ENCODE data around the gene C5orf58. TPM values are rescaled to one million over a fixed set of nuclear protein-coding genes. Genes with fewer than 3 reads are reported as not detected.
A peak's percentile ranks its signal among the peaks of the same experiment; 100 is the strongest.

Gene C5orf58
- total and polyA plus RNA-seq, 4 experiments from 2014 or later: 2.4 TPM; not detected in 3

- Histone ChIP-seq H3K4me1 (ENCODE audit: insufficient read depth, low read length) (peaks cover 99% of the 10 kb centered on the region), H3K9me3 (ENCODE audit: control insufficient read depth in 1 of 2, low read length in 2 of 2) (no peaks in the 10 kb centered on the region), H3K27me3 (ENCODE audit: insufficient read depth, low read length) (no peaks in the 10 kb centered on the region), H3K27ac (ENCODE audit: low read depth, low read length) (peak overlapping the region; percentile 49), H3K4me3 (ENCODE audit: low read length in 2 of 2) (no peak overlapping the region), H3K36me3 (ENCODE audit: insufficient read depth, low read length) (peaks cover 76% of the 10 kb centered on the region)
- Mint-ChIP-seq H3K4me3 (peak overlapping the region in 4 of 8 donors; percentile 66 to 83 (median 70)), H3K36me3 (peaks cover 85 to 99% of the 10 kb centered on the region in 2 donors), H3K9me3 (no peaks in the 10 kb centered on the region), H3K4me1 (peaks cover 90 to 100% (median 96%) of the 10 kb centered on the region in 4 donors), H3K27me3 (no peaks in the 10 kb centered on the region), H3K27ac (peak overlapping the region; percentile 86 to 100 (median 92))
- intact Hi-C loops (cut with micrococcal nuclease): no loop called here
- ChIA-PET POLR2A (ENCODE audit: partially characterized antibody) (interaction anchor here (3.8 to 32.1 kb wide), 4 partner anchors 7 to 44 kb away, joined by 18 to 1265 read pairs (median 964); partner anchors contain the start of gene LCP2), CTCF (ENCODE audit: partially characterized antibody) (interaction anchor here (1.0 to 19.2 kb wide), 6 partner anchors 9 to 52 kb away, joined by 4 to 384 read pairs (median 20); partner anchors contain the start of gene LCP2)
- DNase-seq: no peak
Measured at GRCh38 chr5:170286386-170286925, 53.7 kb downstream of the C5orf58 start.

DNA sequence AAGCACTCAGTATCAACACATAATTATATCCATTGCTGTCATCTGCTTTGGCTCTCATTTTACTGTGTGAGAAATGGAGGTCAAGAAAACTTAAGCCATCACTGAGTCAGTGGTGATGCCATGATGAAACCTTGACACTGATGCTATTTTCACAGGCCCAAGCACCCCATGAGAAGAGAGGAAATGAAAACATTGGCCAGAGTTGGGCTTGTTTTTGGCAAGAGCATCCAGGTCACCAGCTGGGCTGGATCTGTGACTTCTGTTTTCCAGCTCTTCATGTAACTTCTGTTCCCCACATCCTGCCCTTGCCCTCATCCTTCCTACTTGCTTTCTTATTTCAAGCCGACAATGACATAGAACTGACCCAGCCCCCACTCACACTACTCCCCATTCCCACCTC is 54.7 kb downstream of the C5orf58 start:
- Histone ChIP-seq H3K27me3 (ENCODE audit: insufficient read depth, low read length) (no peaks in the 10 kb centered on the region), H3K4me3 (ENCODE audit: low read length in 2 of 2) (no peak overlapping the region), H3K27ac (ENCODE audit: low read depth, low read length) (peak overlapping the region; percentile 49), H3K9me3 (ENCODE audit: control insufficient read depth in 1 of 2, low read length in 2 of 2) (no peaks in the 10 kb centered on the region), H3K4me1 (ENCODE audit: insufficient read depth, low read length) (peaks cover 99% of the 10 kb centered on the region), H3K36me3 (ENCODE audit: insufficient read depth, low read length) (peaks cover 83% of the 10 kb centered on the region)
- Mint-ChIP-seq H3K4me1 (peaks cover 91 to 100% (median 96%) of the 10 kb centered on the region in 4 donors), H3K9me3 (no peaks in the 10 kb centered on the region), H3K27me3 (no peaks in the 10 kb centered on the region), H3K36me3 (peaks cover 89 to 99% of the 10 kb centered on the region in 2 donors), H3K27ac (peak overlapping the region; percentile 80 to 100 (median 90)), H3K4me3 (peak overlapping the region in 7 of 8 donors; percentile 22 to 99 (median 73))
- intact Hi-C loops (cut with micrococcal nuclease): loop anchor here (1.0 kb wide), 1 partner anchor 8 kb away; no protein-coding TSS in a partner anchor
- CTCF ChIA-PET (ENCODE audit: partially characterized antibody): interaction anchor here (1.4 to 19.2 kb wide), 7 partner anchors 10 to 51 kb away, joined by 3 to 384 read pairs (median 18); partner anchors contain the start of gene LCP2
- DNase-seq: no peak
- POLR2A ChIA-PET (ENCODE audit: partially characterized antibody): interaction anchor here (0.9 to 32.1 kb wide), 6 partner anchors 8 to 52 kb away, joined by 3 to 1265 read pairs (median 341); partner anchors contain the start of gene LCP2

- H3K4me3 Mint-ChIP-seq: peak overlapping the region in 7 of 8 donors; percentile 9 to 99 (median 68)
- peaks cover 92 to 99% of the 10 kb centered on the region in 2 donors for H3K36me3 Mint-ChIP-seq
- Histone ChIP-seq H3K36me3 (ENCODE audit: insufficient read depth, low read length) (peaks cover 83% of the 10 kb centered on the region), H3K4me1 (ENCODE audit: insufficient read depth, low read length) (peaks cover 99% of the 10 kb centered on the region), H3K4me3 (ENCODE audit: low read length in 2 of 2) (peak overlapping the region in 1 of 2 donors; percentile 12), H3K27me3 (ENCODE audit: insufficient read depth, low read length) (no peaks in the 10 kb centered on the region), H3K27ac (ENCODE audit: low read depth, low read length) (peak overlapping the region; percentile 90), H3K9me3 (ENCODE audit: control insufficient read depth in 1 of 2, low read length in 2 of 2) (no peaks in the 10 kb centered on the region)
- CTCF ChIA-PET (ENCODE audit: partially characterized antibody): interaction anchor here (1.5 to 19.2 kb wide), 8 partner anchors 10 to 51 kb away, joined by 3 to 384 read pairs (median 13); partner anchors contain the start of gene LCP2
- peak overlapping the region; percentile 87 to 100 (median 96) for H3K27ac Mint-ChIP-seq
- intact Hi-C loops (cut with micrococcal nuclease): loop anchor here (1.0 kb wide), 1 partner anchor 9 kb away; the partner anchor contains the start of gene LCP2
- POLR2A ChIA-PET (ENCODE audit: partially characterized antibody): interaction anchor here (1.1 to 32.1 kb wide), 5 partner anchors 8 to 42 kb away, joined by 4 to 1265 read pairs (median 664); partner anchors contain the start of gene LCP2
- peaks cover 91 to 100% (median 96%) of the 10 kb centered on the region in 4 donors for H3K4me1 Mint-ChIP-seq
- no peak for DNase-seq
- H3K9me3 Mint-ChIP-seq: no peaks in the 10 kb centered on the region
- no peaks in the 10 kb centered on the region for H3K27me3 Mint-ChIP-seq
Measured at GRCh38 chr5:170288151-170288550, 55.4 kb downstream of the C5orf58 start.

GRCh38 chr5:170288551-170288950 is 55.8 kb downstream of the C5orf58 start:
- CTCF ChIA-PET (ENCODE audit: partially characterized antibody): interaction anchor here (1.5 to 19.2 kb wide), 7 partner anchors 9 to 51 kb away, joined by 3 to 384 read pairs (median 8); partner anchors contain the start of gene LCP2
- Mint-ChIP-seq H3K9me3 (no peaks in the 10 kb centered on the region), H3K36me3 (peaks cover 92 to 99% of the 10 kb centered on the region in 2 donors), H3K4me1 (peaks cover 91 to 100% (median 96%) of the 10 kb centered on the region in 4 donors), H3K27ac (peak overlapping the region; percentile 87 to 100 (median 96)), H3K27me3 (no peaks in the 10 kb centered on the region), H3K4me3 (peak overlapping the region; percentile 6 to 99 (median 72))
- intact Hi-C loops (cut with micrococcal nuclease): loop anchor here (1.0 kb wide), 1 partner anchor 9 kb away; the partner anchor contains the start of gene LCP2
- no peaks in the 10 kb centered on the region for H3K27me3 ChIP-seq (ENCODE audit: insufficient read depth, low read length)
- DNase-seq: no peak
- POLR2A ChIA-PET (ENCODE audit: partially characterized antibody): interaction anchor here (1.1 to 32.1 kb wide), 5 partner anchors 9 to 42 kb away, joined by 4 to 1265 read pairs (median 664); partner anchors contain the start of gene LCP2
- H3K4me1 ChIP-seq (ENCODE audit: insufficient read depth, low read length): peaks cover 99% of the 10 kb centered on the region
- H3K9me3 ChIP-seq (ENCODE audit: control insufficient read depth in 1 of 2, low read length in 2 of 2): no peaks in the 10 kb centered on the region
- H3K4me3 ChIP-seq (ENCODE audit: low read length in 2 of 2): peak overlapping the region in 1 of 2 donors; percentile 12
- peak overlapping the region; percentile 90 for H3K27ac ChIP-seq (ENCODE audit: low read depth, low read length)
- peaks cover 81% of the 10 kb centered on the region for H3K36me3 ChIP-seq (ENCODE audit: insufficient read depth, low read length)

GRCh38 chr5:170289121-170289520 is 56.3 kb downstream of the C5orf58 start:
- intact Hi-C loops (cut with micrococcal nuclease): no loop called here
- POLR2A ChIA-PET (ENCODE audit: partially characterized antibody): interaction anchor here (0.6 to 32.1 kb wide), 7 partner anchors 8 to 60 kb away, joined by 3 to 1265 read pairs (median 18); partner anchors contain the start of gene LCP2
- Mint-ChIP-seq H3K36me3 (peaks cover 94 to 99% of the 10 kb centered on the region in 2 donors), H3K4me3 (peak overlapping the region; percentile 45 to 99 (median 74)), H3K4me1 (peaks cover 89 to 100% (median 96%) of the 10 kb centered on the region in 4 donors), H3K9me3 (no peaks in the 10 kb centered on the region), H3K27ac (peak overlapping the region; percentile 87 to 100 (median 96)), H3K27me3 (no peaks in the 10 kb centered on the region)
- CTCF ChIA-PET (ENCODE audit: partially characterized antibody): interaction anchor here (1.6 to 19.2 kb wide), 6 partner anchors 9 to 50 kb away, joined by 4 to 384 read pairs (median 14); partner anchors contain the start of gene LCP2
- no peaks in the 10 kb centered on the region for H3K9me3 ChIP-seq (ENCODE audit: control insufficient read depth in 1 of 2, low read length in 2 of 2)
- no peak overlapping the region for H3K4me3 ChIP-seq (ENCODE audit: low read length in 2 of 2)
- peak overlapping the region; percentile 90 for H3K27ac ChIP-seq (ENCODE audit: low read depth, low read length)
- no peak for DNase-seq
- H3K36me3 ChIP-seq (ENCODE audit: insufficient read depth, low read length): peaks cover 80% of the 10 kb centered on the region
- no peaks in the 10 kb centered on the region for H3K27me3 ChIP-seq (ENCODE audit: insufficient read depth, low read length)
- H3K4me1 ChIP-seq (ENCODE audit: insufficient read depth, low read length): peaks cover 99% of the 10 kb centered on the region

DNA sequence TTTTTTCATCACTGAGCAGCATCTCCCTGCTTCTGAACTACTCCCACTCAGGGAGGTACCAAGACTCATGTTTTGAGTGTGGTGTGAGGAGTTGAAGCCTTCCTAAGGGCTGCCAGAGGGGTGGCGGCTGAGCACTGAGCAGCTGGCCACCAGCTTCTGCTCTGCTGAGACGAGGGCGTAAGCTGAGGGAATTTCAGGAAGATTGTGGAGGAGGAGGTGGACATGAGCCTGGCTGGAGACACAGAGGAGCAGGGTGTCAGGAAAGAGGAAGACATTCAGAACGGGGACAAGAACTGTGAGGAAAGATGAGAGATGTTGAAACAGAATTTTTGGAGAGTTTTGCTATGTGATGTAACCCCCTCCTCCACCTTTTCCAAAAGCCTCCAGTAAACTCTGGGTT is 57.0 kb downstream of the C5orf58 start:
- no peak overlapping the region for H3K4me3 ChIP-seq (ENCODE audit: low read length in 2 of 2)
- Mint-ChIP-seq H3K27ac (peak overlapping the region; percentile 87 to 100 (median 96)), H3K4me1 (peaks cover 90 to 100% (median 95%) of the 10 kb centered on the region in 4 donors), H3K4me3 (peak overlapping the region; percentile 69 to 99 (median 78)), H3K27me3 (no peaks in the 10 kb centered on the region), H3K9me3 (no peaks in the 10 kb centered on the region), H3K36me3 (peaks cover 89 to 99% of the 10 kb centered on the region in 2 donors)
- intact Hi-C loops (cut with micrococcal nuclease): no loop called here
- DNase-seq: no peak
- H3K27ac ChIP-seq (ENCODE audit: low read depth, low read length): peak overlapping the region; percentile 90
- H3K9me3 ChIP-seq (ENCODE audit: control insufficient read depth in 1 of 2, low read length in 2 of 2): no peaks in the 10 kb centered on the region
- ChIA-PET POLR2A (ENCODE audit: partially characterized antibody) (interaction anchor here (0.6 to 32.1 kb wide), 5 partner anchors 7 to 49 kb away, joined by 3 to 1265 read pairs (median 664); partner anchors contain the start of gene LCP2), CTCF (ENCODE audit: partially characterized antibody) (interaction anchor here (0.7 to 19.2 kb wide), 8 partner anchors 12 to 64 kb away, joined by 3 to 384 read pairs (median 7); no protein-coding TSS in a partner anchor)
- H3K27me3 ChIP-seq (ENCODE audit: insufficient read depth, low read length): no peaks in the 10 kb centered on the region
- H3K36me3 ChIP-seq (ENCODE audit: insufficient read depth, low read length): peaks cover 77% of the 10 kb centered on the region
- H3K4me1 ChIP-seq (ENCODE audit: insufficient read depth, low read length): peaks cover 99% of the 10 kb centered on the region
